T-helper 1 cell (primary cell): ENCODE measurements around the gene GUCY1A1.
A peak's percentile ranks its signal among the peaks of the same experiment; 100 is the strongest.

Source experiments
- DNase-seq, 5 donors: peaks; one replicate each; pipeline ENCODE4 v3.0.0-alpha.2; 2012 to 2020

The GUCY1A1 gene

GRCh38 chr4:155745984-155746383 is 79.3 kb downstream of the GUCY1A1 start:
- DNase-seq = no peak

GRCh38 chr4:155748039-155748438 is 81.4 kb downstream of the GUCY1A1 start:
- no peak for DNase-seq

- no peak for DNase-seq
Measured at GRCh38 chr4:155749041-155749440, 82.4 kb downstream of the GUCY1A1 start.

GRCh38 chr4:155751569-155751968 is 84.9 kb downstream of the GUCY1A1 start:
- no peak for DNase-seq

GRCh38 chr4:155757745-155758265 is 91.2 kb downstream of the GUCY1A1 start:
- no peak for DNase-seq

- DNase-seq = peak; percentile 11 to 72 (median 27)
Measured at GRCh38 chr4:155758481-155759371, 92.1 kb downstream of the GUCY1A1 start, which contains the start of gene GUCY1B1. GUCY1B1 (plus strand) TSS chr4:155759021; CDS start chr4:155759141, 120 bp downstream.

GRCh38 chr4:155759372-155760252 is 93.0 kb downstream of the GUCY1A1 start:
- peak in 1 of 5 donors; percentile 1 for DNase-seq

GRCh38 chr4:155761047-155761446 is 94.4 kb downstream of the GUCY1A1 start:
- DNase-seq = no peak

- DNase-seq = no peak
Measured at GRCh38 chr4:155761916-155762315, 95.3 kb downstream of the GUCY1A1 start.

GRCh38 chr4:155762334-155762733 is 95.7 kb downstream of the GUCY1A1 start:
- no peak for DNase-seq

GRCh38 chr4:155763551-155763950 is 96.9 kb downstream of the GUCY1A1 start:
- no peak for DNase-seq

- DNase-seq = no peak
Measured at GRCh38 chr4:155765149-155765548, 98.5 kb downstream of the GUCY1A1 start.

- no peak for DNase-seq
Measured at GRCh38 chr4:155766622-155767021, 100.0 kb downstream of the GUCY1A1 start.

- DNase-seq = no peak
Measured at GRCh38 chr4:155768370-155768769, 101.7 kb downstream of the GUCY1A1 start.

GRCh38 chr4:155769090-155769489 is 102.4 kb downstream of the GUCY1A1 start:
- no peak for DNase-seq

- DNase-seq = no peak
Measured at GRCh38 chr4:155772459-155773195, 106.0 kb downstream of the GUCY1A1 start.

- no peak for DNase-seq
Measured at GRCh38 chr4:155773196-155773800, 106.7 kb downstream of the GUCY1A1 start.

GRCh38 chr4:155774033-155774432 is 107.4 kb downstream of the GUCY1A1 start:
- no peak for DNase-seq

- DNase-seq = no peak
Measured at GRCh38 chr4:155777971-155778735, 111.5 kb downstream of the GUCY1A1 start.

- DNase-seq = no peak
Measured at GRCh38 chr4:155780775-155781174, 114.1 kb downstream of the GUCY1A1 start.

GRCh38 chr4:155781249-155781831 is 114.7 kb downstream of the GUCY1A1 start:
- DNase-seq = no peak
